Fibroblast of lung (primary cell): ENCODE data around the gene SLC9A3. TPM values are rescaled to one million over a fixed set of nuclear protein-coding genes. Genes with fewer than 3 reads are reported as not detected.

Experiments
- DNase-seq, 2 donors: peaks; one replicate each; pipeline versions ENCODE4 v3.0.0 to v3.0.0-alpha.2; 2010; ENCODE audit warnings: low read depth in 2 of 2
- H2AFZ ChIP-seq: 2 replicates; pipeline ENCODE4 v1.5.1; 2012; ENCODE audit warnings: low read length, control low read depth, inconsistent platforms
- H3K27ac ChIP-seq: 2 replicates; pipeline ENCODE4 v1.5.1; 2011; ENCODE audit warnings: low read length, control low read depth; ENCODE audit not compliant: insufficient read depth
- H3K27me3 ChIP-seq: 2 replicates; pipeline ENCODE4 v1.5.1; 2011; ENCODE audit warnings: mild to moderate bottlenecking, low read length; ENCODE audit not compliant: control insufficient read depth, insufficient read depth
- H3K36me3 ChIP-seq: 2 replicates; pipeline ENCODE4 v1.5.1; 2011; ENCODE audit warnings: low read length; ENCODE audit not compliant: control insufficient read depth, insufficient read depth
- H3K4me1 ChIP-seq: 2 replicates; pipeline ENCODE4 v1.5.1; 2011; ENCODE audit warnings: low read length; ENCODE audit not compliant: control insufficient read depth, insufficient read depth; ENCODE audit errors: extremely low read depth
- H3K4me2 ChIP-seq: 2 replicates; pipeline ENCODE4 v1.5.1; 2011; ENCODE audit warnings: low read length, control low read depth; ENCODE audit not compliant: insufficient read depth; ENCODE audit errors: extremely low read depth
- H3K4me3 ChIP-seq, 4 experiments: fragments of 200-600 bp in 1 of 4; sonication (generic) in 1 of 4; replicated peaks in 1 of 4; 2 replicates each; pipeline ENCODE4 v1.5.1; 2011 to 2016; ENCODE audit warnings: low read length in 4 of 4, low read depth in 3 of 4, mild to moderate bottlenecking in 3 of 4, control low read depth in 2 of 4, inconsistent platforms in 1 of 4, mixed read lengths in 1 of 4; ENCODE audit not compliant: insufficient read depth in 1 of 4; ENCODE audit errors: control extremely low read depth in 1 of 4
- H3K79me2 ChIP-seq: 2 replicates; pipeline ENCODE4 v1.5.1; 2012; ENCODE audit warnings: mild to moderate bottlenecking, low read length, inconsistent platforms; ENCODE audit not compliant: control insufficient read depth, insufficient read depth
- H3K9ac ChIP-seq: 2 replicates; pipeline ENCODE4 v1.5.1; 2011; ENCODE audit warnings: mild to moderate bottlenecking, low read length, control low read depth; ENCODE audit not compliant: insufficient read depth
- H3K9me3 ChIP-seq: 2 replicates; pipeline ENCODE4 v1.5.1; 2012; ENCODE audit warnings: low read depth, low read length; ENCODE audit not compliant: control insufficient read depth, insufficient read depth
- H4K20me1 ChIP-seq: 2 replicates; pipeline ENCODE4 v1.5.1; 2011; ENCODE audit warnings: low read length; ENCODE audit not compliant: control insufficient read depth, insufficient read depth; ENCODE audit errors: extremely low read depth
- CTCF ChIP-seq, 2 donors: IDR thresholded peaks in 1 of 2; conservative IDR thresholded peaks in 1 of 2; 1 replicate in 1 of 2; 2 replicates in 1 of 2; pipeline ENCODE4 v1.5.1; 2011 to 2012; ENCODE audit warnings: low read length in 2 of 2, control low read depth in 1 of 2, inconsistent platforms in 1 of 2, low read depth in 1 of 2, mild to moderate bottlenecking in 1 of 2
- EZH2 ChIP-seq: IDR thresholded peaks from 2 replicates; pipeline ENCODE4 v1.5.1; 2012; ENCODE audit warnings: low read length, control low read depth, mild to moderate bottlenecking; ENCODE audit errors: missing control alignments
- polyA plus RNA-seq, 2 donors: library from polyadenylated mRNA; depleted of rRNA in 1 of 2; stranded (reverse) in 1 of 2; unstranded in 1 of 2; fragments of >200 nt; gene quantifications; 2 replicates each; pipeline ENCODE4 v1.2.1, GENCODE V29; 2011 to 2012; ENCODE audit warnings: missing spikeins in 1 of 2
- total RNA-seq: library from RNA; depleted of rRNA; stranded (reverse); fragments of >200 nt; gene quantifications from 2 replicates; pipeline ENCODE4 v1.2.1, GENCODE V29; 2014

The SLC9A3 gene
- total and polyA plus RNA-seq, 2 donors (not counting 1 experiment from before 2014, with no cell fraction given): 0.50 to 0.84 TPM

- Histone ChIP-seq H3K27ac (no peak overlapping the region), H3K4me1 (no peaks in the 10 kb centered on the region), H3K27me3 (no peaks in the 10 kb centered on the region), H2AFZ (no peak overlapping the region), H3K79me2 (no peaks in the 10 kb centered on the region), H3K4me2 (no peak overlapping the region), H3K9ac (no peak overlapping the region), H4K20me1 (no peaks in the 10 kb centered on the region), H3K9me3 (no peaks in the 10 kb centered on the region), H3K36me3 (no peaks in the 10 kb centered on the region), H3K4me3 (no peak overlapping the region)
- no peak for TF ChIP-seq CTCF (conservative IDR thresholded peaks at IDR 0.05 in 1 of 2, IDR thresholded peaks at IDR 0.05 in 1 of 2; ENCODE audit: low read depth in 1 of 2, low read length in 2 of 2)
- no peak for DNase-seq
Observed at GRCh38 chr5:483011-483410, 41.2 kb downstream of the SLC9A3 start.

GRCh38 chr5:482506-482905 lies 41.7 kb downstream of the SLC9A3 start:
- no peak for DNase-seq
- Histone ChIP-seq H3K79me2 (no peaks in the 10 kb centered on the region), H4K20me1 (no peaks in the 10 kb centered on the region), H3K9ac (no peak overlapping the region), H3K4me1 (no peaks in the 10 kb centered on the region), H3K9me3 (no peaks in the 10 kb centered on the region), H2AFZ (no peak overlapping the region), H3K27ac (no peak overlapping the region), H3K4me3 (no peak overlapping the region), H3K27me3 (no peaks in the 10 kb centered on the region), H3K4me2 (no peak overlapping the region), H3K36me3 (no peaks in the 10 kb centered on the region)
- TF ChIP-seq CTCF (conservative IDR thresholded peaks at IDR 0.05 in 1 of 2, IDR thresholded peaks at IDR 0.05 in 1 of 2; ENCODE audit: low read depth in 1 of 2, low read length in 2 of 2): no peak
- TF ChIP-seq EZH2: no peak

GRCh38 chr5:482021-482420 lies 42.2 kb downstream of the SLC9A3 start:
- Histone ChIP-seq H3K36me3 (no peaks in the 10 kb centered on the region), H3K9me3 (no peaks in the 10 kb centered on the region), H3K9ac (no peak overlapping the region), H3K27me3 (no peaks in the 10 kb centered on the region), H3K4me1 (no peaks in the 10 kb centered on the region), H2AFZ (no peak overlapping the region), H3K4me2 (no peak overlapping the region), H4K20me1 (no peaks in the 10 kb centered on the region), H3K27ac (no peak overlapping the region), H3K79me2 (no peaks in the 10 kb centered on the region), H3K4me3 (no peak overlapping the region)
- TF ChIP-seq EZH2: no peak
- TF ChIP-seq CTCF (conservative IDR thresholded peaks at IDR 0.05 in 1 of 2, IDR thresholded peaks at IDR 0.05 in 1 of 2; ENCODE audit: low read depth in 1 of 2, low read length in 2 of 2): no peak
- no peak for DNase-seq
